Fibroblast of gingiva (primary cell): ENCODE data around the gene MFAP3L.

Experiments
- DNase-seq: peaks from one replicate; pipeline ENCODE4 v3.0.0-alpha.2; 2011; ENCODE audit warnings: low read depth

The MFAP3L gene

DNA sequence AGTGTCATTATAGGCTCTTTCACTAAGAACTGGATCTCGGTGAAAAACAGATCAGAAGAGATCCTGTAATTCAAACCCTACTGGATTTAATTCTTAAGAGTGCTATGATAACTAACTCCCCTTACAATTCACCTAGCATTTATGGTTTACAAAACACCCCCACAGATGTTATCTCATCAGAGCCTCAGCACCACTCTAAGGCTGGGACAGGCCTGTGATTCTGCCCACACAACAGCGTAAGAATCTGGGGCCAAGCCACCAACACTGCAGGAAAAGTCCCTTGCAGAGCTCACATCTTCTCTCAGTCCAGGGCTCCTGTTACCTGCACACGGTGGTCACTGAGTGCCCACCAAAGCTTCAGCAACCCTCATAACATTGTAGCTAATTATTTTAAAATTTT lies 8.9 kb downstream of the MFAP3L start:
- no peak for DNase-seq

DNA sequence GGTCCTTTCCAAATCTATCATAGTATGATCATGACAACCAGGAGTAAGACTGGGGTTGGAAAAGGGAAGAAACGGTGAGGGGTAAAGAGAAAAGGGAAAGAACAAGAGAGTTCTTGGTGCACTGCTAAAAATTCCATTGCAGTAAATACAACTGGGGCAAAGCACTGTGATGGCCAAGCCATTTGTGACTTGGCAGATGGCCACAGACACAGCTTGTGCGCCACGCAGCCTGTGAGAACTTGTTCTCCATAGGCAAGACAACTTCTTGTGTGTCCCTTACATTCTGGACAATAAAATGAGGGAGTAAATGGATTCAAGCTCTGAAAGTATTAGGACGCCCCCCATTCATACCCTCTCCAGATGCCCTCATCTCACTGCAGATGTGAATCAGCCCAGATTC lies 10.9 kb downstream of the MFAP3L start:
- no peak for DNase-seq

DNA sequence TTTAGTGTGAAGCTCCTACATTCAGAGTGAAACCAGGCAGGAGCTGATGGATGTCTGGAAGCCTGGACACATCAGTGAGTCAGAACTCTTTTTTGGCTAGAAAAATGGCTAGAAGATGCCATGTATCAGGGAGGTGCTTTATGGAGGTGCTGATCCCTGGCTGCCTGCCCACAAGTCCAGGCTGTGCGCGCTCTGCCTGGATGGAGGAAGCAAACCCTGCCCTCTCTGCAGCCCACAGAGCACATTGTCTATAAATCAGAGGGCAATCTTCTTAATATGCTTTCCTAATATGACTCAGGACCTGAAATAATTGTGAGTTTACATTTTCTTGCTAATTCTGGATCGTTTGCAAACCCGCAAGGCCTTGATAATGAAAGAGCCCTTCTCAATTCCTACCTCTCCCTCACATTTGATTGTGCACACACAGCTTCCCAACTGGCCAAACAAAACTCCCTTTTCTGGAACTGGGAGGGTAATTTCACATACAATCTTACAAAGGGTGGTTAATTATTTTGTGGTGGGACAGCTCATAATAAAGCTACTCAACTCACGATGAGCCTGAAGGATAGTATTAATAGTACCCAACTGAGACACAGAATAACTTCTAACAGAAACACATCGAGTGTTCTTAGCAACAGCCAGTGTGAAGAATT lies 11.7 kb downstream of the MFAP3L start:
- no peak for DNase-seq

DNA sequence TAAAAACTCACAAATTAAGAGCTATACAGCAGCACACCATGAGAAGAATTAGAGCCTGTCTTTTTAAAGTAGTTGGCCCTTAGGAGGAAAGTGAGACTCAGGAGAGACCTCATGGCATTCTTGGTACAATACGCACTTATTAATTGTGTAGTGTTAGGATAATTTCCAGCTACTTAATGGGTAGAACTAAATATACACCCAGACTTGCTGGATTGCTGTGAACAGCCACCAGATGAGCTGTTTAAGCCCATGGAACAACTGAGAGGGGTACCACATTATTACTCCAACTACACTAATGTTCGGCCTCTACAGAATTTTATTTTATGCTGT lies 13.6 kb downstream of the MFAP3L start:
- no peak for DNase-seq

DNA sequence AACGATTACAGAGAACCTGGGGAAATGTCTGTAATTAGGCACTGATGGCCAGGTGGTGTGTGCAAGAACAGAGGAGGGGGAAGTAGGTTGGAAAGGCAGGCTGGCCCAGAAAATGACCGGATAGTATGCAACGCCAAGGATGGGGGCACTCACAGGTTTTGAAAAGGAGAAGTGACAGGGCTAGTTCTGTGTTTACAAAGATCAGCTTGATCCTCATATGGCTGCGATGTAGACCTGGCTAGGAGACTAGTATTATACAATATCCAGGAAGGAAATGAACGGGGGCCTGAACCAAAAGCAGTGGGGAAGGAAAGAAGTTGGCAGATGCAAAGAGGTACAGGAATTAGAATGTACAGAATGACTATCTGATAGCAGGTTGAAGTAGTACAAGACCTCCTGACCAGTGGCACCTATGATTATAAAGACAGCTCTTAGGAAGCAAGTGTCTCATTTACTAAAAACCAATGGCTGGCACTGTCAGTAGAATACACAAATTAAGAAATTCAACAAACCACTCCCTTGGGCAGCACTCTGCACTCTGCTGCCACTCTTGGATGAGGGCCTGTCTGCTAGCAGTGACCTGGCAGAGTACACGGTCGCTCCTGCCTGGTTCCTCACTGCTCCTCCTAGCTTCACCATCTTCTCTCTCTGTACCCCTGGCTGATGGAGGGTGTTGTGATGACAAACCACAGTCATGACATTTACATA lies 14.1 kb downstream of the MFAP3L start:
- no peak for DNase-seq

DNA sequence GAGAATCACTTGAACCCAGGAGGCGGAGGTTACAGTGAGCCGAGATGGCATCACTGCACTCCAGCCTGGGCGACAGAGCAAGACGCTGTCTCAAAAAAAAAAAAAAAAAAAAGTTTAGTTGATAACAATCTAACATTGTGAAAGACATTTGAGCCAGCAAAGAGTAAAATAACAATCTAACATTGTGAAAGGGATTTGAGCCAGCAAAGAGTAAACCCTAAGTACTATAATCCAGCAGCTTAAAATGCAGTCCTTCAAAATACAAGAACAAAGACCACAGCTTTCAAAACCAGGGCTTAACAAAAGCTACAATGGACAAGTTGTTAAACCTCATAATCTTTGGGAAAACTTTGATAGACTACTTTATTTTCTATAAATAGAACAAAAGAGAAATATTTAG lies 16.9 kb downstream of the MFAP3L start:
- no peak for DNase-seq

DNA sequence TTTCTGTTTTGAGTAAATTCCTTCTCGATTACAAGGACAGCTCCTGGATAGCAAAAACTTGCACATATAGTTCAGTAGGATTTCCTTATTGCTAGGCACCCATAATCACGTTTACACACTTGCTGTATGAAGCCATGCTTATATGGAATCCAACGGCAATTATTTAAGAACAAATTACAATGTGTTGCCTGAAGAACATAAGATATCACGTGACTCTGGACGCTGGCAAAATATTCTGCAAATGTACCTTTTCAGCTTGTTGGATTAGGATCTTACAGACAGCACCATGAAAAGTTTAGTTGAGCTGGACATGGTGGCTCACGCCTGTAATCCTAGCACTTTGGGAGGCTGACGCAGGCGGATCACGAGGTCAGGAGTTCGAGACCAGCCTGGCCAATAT lies 17.4 kb downstream of the MFAP3L start:
- DNase-seq, result no peak

DNA sequence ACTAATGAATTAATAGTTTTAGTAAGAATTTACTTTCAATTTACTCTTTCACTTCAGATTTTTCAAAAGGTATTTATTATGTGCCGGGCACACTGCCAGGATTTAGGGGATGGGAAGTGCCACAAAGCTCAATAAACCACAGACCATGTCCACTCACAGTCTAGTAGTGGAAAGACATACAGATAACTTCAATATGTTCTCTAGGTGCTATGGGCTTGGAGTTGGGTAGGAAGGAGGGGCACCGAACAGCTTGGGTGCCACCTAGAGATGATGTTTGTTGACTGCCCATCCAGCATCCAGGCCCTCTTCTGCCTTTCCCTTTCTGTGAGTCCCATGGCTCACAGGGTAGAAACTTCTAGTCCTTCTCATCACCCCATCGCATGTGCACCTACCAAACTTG lies 17.8 kb downstream of the MFAP3L start:
- no peak for DNase-seq

DNA sequence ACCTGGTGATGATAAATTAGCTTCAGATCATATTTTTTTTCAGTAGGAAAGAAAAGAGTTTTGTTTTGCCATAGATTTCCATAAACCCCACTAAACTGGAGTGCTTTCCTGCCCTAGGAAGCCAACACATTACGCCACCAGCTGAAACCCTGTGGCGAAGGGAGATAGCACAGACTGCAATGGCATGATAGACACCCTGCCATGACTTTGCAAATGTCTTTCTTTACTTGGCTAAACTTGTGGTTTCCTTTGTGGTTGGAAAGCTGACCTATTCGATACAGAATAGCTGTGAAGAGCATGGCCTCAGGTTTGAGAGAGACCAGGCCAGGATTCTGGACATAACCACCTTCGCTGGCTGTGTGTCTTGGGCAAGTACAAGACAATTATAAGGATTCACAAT lies 19.1 kb downstream of the MFAP3L start:
- no peak for DNase-seq

DNA sequence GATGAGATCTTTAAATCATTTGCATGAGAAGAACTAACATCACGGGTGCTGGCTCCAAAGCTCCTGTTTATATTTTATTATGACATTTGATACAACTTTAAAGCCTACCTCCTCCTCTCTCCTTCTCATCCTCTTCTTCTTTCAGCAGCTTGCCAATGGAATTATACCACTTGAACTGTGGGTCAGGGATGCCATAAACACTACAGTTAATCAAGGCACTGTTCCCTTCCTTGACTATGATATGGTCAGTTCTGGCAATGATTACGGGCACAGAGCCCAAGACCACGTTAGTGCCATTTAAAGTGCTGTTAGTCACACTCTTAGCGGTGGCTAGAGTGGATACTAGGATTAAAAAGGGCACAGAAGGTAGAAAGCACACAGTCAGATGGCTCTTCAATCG lies 20.7 kb downstream of the MFAP3L start:
- no peak for DNase-seq

DNA sequence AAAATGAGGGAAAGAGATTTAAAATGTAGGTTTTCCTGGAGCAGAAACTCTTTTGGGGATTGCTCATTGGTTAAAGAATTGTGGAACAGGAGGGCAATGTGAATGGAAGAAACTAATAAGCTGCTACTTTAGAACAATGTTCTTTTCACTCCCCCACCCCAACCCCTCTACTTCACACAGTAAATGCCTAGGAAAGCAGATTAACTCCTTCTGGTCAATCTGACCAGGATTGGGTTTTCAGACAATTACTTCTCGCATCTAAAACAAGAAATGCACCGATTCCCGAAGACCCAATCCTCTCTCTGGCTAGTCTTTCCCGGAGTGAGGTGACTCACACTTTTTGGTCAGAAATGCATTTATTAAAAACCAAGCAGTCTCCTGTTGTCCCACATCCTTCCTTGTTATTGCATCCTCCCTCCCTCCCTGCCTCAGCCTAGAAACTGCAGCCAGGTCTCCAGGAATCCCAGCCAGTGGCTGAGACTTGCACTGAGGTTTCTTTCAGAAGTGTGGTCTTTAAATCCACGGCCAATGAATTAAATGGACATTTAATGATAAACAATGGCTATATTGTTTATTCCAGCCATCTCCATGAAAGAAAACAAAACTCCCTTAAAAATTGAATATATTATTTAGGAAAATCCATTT lies 21.4 kb downstream of the MFAP3L start:
- DNase-seq, result no peak

DNA sequence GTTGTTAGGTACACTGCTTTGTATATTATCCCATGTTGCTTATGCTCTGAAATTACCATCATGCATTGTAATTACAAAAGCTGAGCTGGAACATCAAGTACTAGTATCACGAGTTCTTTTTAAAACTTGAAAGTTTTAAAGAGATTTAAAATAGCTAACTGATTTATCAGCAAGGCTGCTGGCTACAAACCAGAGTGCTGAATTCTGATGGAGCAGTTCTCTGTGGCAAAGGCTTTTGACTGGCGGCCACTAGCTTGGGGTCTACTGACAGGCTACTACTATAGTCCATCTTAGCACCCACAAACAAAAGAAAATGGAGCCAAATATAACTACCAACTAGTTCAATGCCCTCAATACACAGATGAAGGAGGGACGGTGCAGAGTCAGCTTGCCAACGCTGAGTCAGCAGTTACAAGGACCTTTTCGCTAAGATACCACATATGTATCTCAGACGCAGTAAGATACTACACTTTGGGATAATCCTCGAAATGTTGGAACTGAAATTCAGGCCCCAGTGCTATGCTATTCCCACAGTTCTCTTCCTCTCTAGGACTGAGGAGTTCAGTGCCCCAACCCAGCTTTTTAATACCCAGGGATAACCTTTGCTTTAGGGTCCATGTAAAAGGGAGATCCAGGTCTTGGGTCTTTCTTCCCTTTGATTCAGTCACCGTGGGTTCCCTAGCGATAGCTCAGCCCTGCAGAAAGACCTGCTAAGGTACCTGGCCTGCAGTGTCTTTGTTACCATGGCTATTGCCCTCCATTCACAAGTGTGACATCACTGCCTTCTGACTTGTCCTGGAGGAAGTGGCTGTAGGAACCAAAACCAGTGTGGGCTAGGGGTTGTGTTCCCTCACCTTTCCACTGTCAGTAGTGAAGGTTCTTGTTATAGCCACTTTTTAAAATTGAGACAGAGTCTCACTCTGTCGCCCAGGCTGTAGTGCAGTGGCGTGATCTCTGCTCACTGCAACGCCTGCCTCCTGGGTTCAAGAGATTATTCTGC lies 22.8 kb downstream of the MFAP3L start:
- no peak for DNase-seq

DNA sequence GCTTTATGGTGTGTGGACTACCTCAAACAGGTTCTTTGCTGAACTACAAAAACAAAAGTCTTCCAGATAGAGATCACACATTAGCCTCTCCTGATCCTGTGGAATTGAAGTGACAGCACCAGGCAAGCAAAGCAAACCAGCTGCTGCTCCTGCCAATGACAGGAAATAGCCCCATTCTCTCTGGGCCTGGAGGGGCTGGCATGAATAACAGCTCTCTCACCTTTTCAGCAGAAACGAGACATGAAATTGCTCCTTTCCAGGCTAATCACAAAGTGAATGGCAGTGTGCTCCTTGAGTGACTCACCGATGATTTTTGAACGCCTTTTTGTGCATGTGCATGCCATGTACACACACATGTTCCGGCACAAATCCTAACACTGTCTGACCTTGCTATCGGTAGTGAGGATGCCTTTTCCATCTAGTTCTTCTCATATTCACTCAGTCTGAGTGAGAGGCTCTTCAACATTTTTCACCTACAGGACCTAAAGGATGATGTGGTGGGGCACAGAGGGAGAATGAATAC lies 24.4 kb downstream of the MFAP3L start:
- no peak for DNase-seq

DNA sequence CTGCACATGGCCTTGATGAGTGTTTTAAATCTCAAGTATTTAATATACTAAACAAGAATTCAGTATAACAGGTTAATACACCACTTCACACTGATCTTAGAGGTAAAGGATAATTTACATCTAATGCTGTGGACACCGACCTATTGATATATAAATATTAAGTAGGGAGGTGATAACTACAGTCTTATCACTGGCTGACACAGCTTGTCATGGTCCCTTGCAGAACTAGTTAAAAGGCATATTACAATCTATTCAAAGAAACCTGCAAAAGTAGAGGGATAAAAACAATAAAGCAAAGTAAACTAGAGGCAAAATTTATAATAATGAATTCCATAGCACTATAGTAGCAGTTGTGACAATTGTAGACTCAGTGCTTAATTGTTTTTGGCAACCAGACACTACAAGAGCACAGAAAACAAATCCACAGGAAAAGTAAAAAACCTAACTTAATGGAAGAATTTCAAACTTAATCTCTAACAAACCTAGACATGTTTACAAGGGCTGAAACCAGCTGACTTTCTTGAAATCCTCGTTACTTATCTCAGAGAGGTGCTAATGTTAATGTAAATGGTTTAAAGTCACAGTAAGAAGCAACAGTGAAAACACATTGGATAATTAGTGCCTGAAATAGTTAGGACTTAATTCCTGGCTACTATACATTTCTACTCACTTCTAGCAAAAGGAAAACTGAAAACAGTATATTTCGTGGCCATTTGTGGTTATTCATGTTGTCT lies 25.0 kb downstream of the MFAP3L start:
- no peak for DNase-seq

DNA sequence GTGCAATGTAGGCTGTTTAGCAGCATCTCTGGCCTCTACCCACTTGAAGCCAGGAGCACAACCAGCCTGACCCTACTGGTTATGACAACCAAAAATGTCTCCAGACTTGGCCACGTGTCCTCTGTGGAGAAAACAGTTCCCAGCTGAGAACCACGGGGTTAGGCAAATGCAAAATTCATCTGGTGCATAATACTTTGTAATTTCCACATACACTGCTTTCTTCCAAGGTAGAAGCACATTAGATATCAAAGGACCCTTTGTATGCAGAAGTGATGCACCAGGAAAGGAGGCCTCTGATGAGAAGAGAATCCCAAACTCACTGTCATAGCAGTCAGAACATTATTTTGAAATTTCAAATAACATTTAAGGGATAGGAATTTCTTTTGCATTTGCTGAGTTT lies 26.3 kb downstream of the MFAP3L start:
- DNase-seq, result no peak

DNA sequence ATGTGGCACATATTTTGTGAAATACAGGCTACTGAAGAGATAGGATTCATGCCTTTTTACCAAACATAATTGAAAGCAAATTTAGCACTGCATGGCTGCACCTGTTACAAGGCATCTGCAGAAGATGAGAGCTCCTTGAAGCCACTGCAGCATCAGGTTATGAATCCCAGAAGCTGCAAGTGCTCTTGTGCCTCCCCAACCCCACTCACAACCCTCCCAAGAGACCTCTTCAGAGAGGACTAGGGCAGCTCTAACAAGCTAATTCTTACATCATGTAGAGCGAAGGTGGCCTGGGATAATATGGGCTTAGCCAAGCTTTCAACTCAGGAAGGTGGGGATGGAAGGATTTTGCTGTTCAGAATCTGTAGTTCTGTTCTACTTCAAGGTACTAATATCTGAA lies 27.2 kb downstream of the MFAP3L start:
- DNase-seq, result no peak

DNA sequence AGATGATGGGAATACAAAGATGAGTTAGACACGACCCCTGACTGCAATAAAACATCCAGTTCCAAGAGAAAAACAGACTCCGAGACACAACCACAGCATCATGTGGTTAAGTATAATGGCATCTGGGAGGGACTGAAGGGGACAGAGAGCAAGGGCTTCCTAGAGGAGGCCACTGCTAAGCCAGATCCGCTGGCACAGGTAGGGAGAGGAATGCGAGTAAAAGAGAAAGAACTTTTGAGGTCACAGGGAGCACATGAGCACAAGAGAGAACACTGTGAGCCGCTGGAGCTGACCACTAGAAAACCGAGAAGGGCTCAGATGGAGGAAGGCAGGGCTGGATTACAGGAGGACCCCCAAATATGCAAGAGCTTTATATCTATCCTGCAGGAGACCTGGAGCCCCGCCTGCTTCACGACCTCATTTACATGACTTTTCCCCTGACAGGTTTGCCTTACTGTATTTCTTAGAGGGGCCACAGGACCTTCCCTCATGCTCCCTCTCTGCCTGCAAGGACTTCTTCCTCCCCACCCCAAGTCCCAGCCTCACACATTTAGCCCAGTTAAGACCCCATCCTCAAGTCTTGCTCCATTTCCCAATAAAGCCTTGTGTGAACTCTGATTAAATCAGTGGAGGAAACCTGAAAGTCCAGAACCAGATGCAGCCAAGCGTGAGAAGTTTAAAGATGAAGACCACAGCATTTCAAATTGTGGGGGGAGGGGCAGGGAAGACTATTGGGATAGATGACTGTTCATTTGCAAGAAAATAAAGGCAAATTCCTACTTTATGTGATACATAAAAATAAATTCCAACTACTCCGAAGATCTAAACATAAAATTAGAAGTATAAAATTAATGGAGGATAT lies 29.6 kb downstream of the MFAP3L start:
- no peak for DNase-seq

DNA sequence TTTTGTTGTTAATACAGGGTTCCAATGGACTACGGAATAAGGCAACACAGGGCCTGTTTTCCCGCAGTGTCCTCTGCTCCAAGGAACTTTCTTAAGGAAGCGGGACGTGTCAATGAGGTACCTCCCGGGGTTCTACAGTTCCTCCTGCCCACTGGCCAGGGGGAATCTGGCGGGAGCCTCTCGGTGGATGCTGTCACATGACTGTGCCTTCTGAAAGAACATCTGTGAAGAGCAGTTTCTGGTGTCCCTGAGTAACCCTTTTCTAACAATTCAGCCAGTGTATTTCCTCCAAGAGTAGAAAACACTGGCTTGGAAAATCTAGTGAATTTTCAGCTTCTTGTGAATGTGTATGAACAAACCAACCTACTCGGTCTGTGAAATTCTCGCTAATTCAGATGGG lies 32.7 kb downstream of the MFAP3L start:
- DNase-seq, result no peak

DNA sequence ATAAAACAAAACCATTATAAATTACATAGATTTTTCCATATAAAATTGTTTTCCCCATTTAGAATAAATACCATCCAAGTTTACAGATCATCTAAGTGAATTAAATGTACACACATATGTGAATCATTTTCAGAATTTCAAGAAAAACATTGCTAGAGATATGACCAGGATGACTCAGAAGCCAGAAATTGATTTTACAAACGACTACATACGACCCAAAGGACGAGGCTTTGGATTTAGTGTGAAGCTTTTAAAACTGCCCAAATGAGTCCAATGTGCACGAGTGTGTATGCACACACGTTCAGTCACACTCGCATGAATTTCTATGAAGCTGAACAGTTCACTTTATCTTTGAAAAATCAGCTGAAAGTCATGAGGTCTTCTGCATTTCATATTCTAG lies 37.9 kb downstream of the MFAP3L start:
- DNase-seq, result no peak
